Karpas-422 (cell line): ENCODE results near the gene PRCD. TPM values are rescaled to one million over a fixed set of nuclear protein-coding genes. Genes with fewer than 3 reads are reported as not detected.

ENCODE experiments used
- DNase-seq: peaks from one replicate; pipeline ENCODE4 v3.0.0-alpha.2; 2015
- H2AFZ ChIP-seq: fragments of 200-600 bp; sonication (generic); 2 replicates; pipeline ENCODE4 v1.6.1; 2014; ENCODE audit warnings: antibody characterized with exemption, low read length, mixed read lengths
- H3K27ac ChIP-seq: fragments of 200-600 bp; sonication (generic); 2 replicates; pipeline ENCODE4 v1.5.1; 2014; ENCODE audit warnings: mild to moderate bottlenecking, low read length, moderate library complexity
- H3K27me3 ChIP-seq: fragments of 200-600 bp; sonication (generic); 2 replicates; pipeline ENCODE4 v1.6.1; 2014; ENCODE audit warnings: low read length, mixed read lengths
- H3K36me3 ChIP-seq: fragments of 200-600 bp; sonication (generic); 2 replicates; pipeline ENCODE4 v1.6.1; 2014; ENCODE audit warnings: low read length, mixed read lengths; ENCODE audit not compliant: insufficient read depth
- H3K4me1 ChIP-seq: fragments of 200-600 bp; sonication (generic); 2 replicates; pipeline ENCODE4 v1.6.1; 2014; ENCODE audit warnings: mild to moderate bottlenecking, low read length, mixed read lengths
- H3K4me2 ChIP-seq: fragments of 200-600 bp; sonication (generic); 2 replicates; pipeline ENCODE4 v1.6.1; 2014; ENCODE audit warnings: low read length, low read depth, mild to moderate bottlenecking; ENCODE audit not compliant: poor library complexity, severe bottlenecking
- H3K4me3 ChIP-seq: fragments of 200-600 bp; sonication (generic); 2 replicates; pipeline ENCODE4 v1.5.1; 2014; ENCODE audit warnings: mild to moderate bottlenecking, antibody characterized with exemption, low read length, mixed read lengths
- H3K79me2 ChIP-seq: fragments of 200-600 bp; sonication (generic); 2 replicates; pipeline ENCODE4 v1.6.1; 2014; ENCODE audit warnings: mild to moderate bottlenecking, low read length, mixed read lengths
- H3K9ac ChIP-seq: fragments of 200-600 bp; sonication (generic); 2 replicates; pipeline ENCODE4 v1.6.0; 2014; ENCODE audit warnings: low read length
- H3K9me2 ChIP-seq: fragments of 200-600 bp; sonication (generic), shearing (Covaris generic); replicated peaks from 2 replicates; pipeline ENCODE4 v1.6.0; 2014; ENCODE audit warnings: mild to moderate bottlenecking, low read length, moderate library complexity; ENCODE audit not compliant: insufficient read depth
- H3K9me3 ChIP-seq: fragments of 300-700, 200-600 bp; sonication (generic); 2 replicates; pipeline ENCODE4 v1.6.1; 2014; ENCODE audit warnings: low read length, mixed read lengths
- H4K20me1 ChIP-seq: fragments of 200-600 bp; sonication (generic); 2 replicates; pipeline ENCODE4 v1.6.1; 2014; ENCODE audit warnings: mild to moderate bottlenecking, antibody characterized with exemption, low read length, low read depth; ENCODE audit not compliant: insufficient read depth
- total RNA-seq: library from RNA; depleted of rRNA; stranded (reverse); fragments of >200 nt; shearing (Covaris generic); gene quantifications from 2 replicates; pipeline ENCODE4 v1.2.3, GENCODE V29; 2014; ENCODE audit warnings: low replicate concordance

Gene PRCD
- total RNA-seq, 1 experiment from 2014 or later = 0.37 TPM

GRCh38 chr17:76578376-76578775, 38.5 kb downstream of the PRCD start:
- Histone ChIP-seq H3K27me3 (no peaks in the 10 kb centered on the region), H4K20me1 (no peaks in the 10 kb centered on the region), H3K79me2 (no peaks in the 10 kb centered on the region), H3K9ac (no peak overlapping the region), H3K36me3 (no peaks in the 10 kb centered on the region), H3K4me3 (no peak overlapping the region), H3K4me2 (no peak overlapping the region), H3K9me3 (no peaks in the 10 kb centered on the region), H3K27ac (no peak overlapping the region), H3K9me2 (no peaks in the 10 kb centered on the region), H3K4me1 (no peaks in the 10 kb centered on the region), H2AFZ (no peak overlapping the region)
- no peak for DNase-seq

- H3K27ac ChIP-seq = no peak overlapping the region
- H2AFZ ChIP-seq = no peak overlapping the region
- H3K79me2 ChIP-seq = no peaks in the 10 kb centered on the region
- no peak overlapping the region for H3K4me2 ChIP-seq
- H3K9me2 ChIP-seq = no peaks in the 10 kb centered on the region
- H3K9ac ChIP-seq = no peak overlapping the region
- no peak overlapping the region for H3K4me3 ChIP-seq
- no peaks in the 10 kb centered on the region for H4K20me1 ChIP-seq
- no peaks in the 10 kb centered on the region for H3K4me1 ChIP-seq
- H3K9me3 ChIP-seq = no peaks in the 10 kb centered on the region
- DNase-seq = no peak
- no peaks in the 10 kb centered on the region for H3K36me3 ChIP-seq
- no peaks in the 10 kb centered on the region for H3K27me3 ChIP-seq
Measured at GRCh38 chr17:76579281-76579680, 39.4 kb downstream of the PRCD start.

- H3K4me1 ChIP-seq = no peaks in the 10 kb centered on the region
- no peaks in the 10 kb centered on the region for H3K36me3 ChIP-seq
- H3K79me2 ChIP-seq = no peaks in the 10 kb centered on the region
- no peaks in the 10 kb centered on the region for H3K27me3 ChIP-seq
- H3K4me3 ChIP-seq = no peak overlapping the region
- no peak overlapping the region for H3K9ac ChIP-seq
- H2AFZ ChIP-seq = no peak overlapping the region
- DNase-seq = no peak
- no peaks in the 10 kb centered on the region for H3K9me2 ChIP-seq
- H3K27ac ChIP-seq = no peak overlapping the region
- no peaks in the 10 kb centered on the region for H4K20me1 ChIP-seq
- H3K4me2 ChIP-seq = no peak overlapping the region
- H3K9me3 ChIP-seq = no peaks in the 10 kb centered on the region
Measured at GRCh38 chr17:76581515-76581914, 41.7 kb downstream of the PRCD start.

- H3K4me3 ChIP-seq = no peak overlapping the region
- H3K36me3 ChIP-seq = no peaks in the 10 kb centered on the region
- H3K9me2 ChIP-seq = no peaks in the 10 kb centered on the region
- H3K27me3 ChIP-seq = no peaks in the 10 kb centered on the region
- H3K27ac ChIP-seq = no peak overlapping the region
- no peaks in the 10 kb centered on the region for H3K79me2 ChIP-seq
- no peaks in the 10 kb centered on the region for H3K9me3 ChIP-seq
- H3K9ac ChIP-seq = no peak overlapping the region
- H3K4me1 ChIP-seq = no peaks in the 10 kb centered on the region
- no peak overlapping the region for H2AFZ ChIP-seq
- no peak for DNase-seq
- no peaks in the 10 kb centered on the region for H4K20me1 ChIP-seq
- no peak overlapping the region for H3K4me2 ChIP-seq
Measured at GRCh38 chr17:76582660-76583059, 42.8 kb downstream of the PRCD start.

GRCh38 chr17:76584427-76585032, 44.7 kb downstream of the PRCD start:
- H3K4me2 ChIP-seq = no peak overlapping the region
- H3K27ac ChIP-seq = no peak overlapping the region
- H3K9me2 ChIP-seq = no peaks in the 10 kb centered on the region
- no peak for DNase-seq
- H3K4me3 ChIP-seq = no peak overlapping the region
- no peaks in the 10 kb centered on the region for H3K27me3 ChIP-seq
- H3K36me3 ChIP-seq = no peaks in the 10 kb centered on the region
- no peaks in the 10 kb centered on the region for H3K9me3 ChIP-seq
- H3K79me2 ChIP-seq = no peaks in the 10 kb centered on the region
- H3K9ac ChIP-seq = no peak overlapping the region
- H4K20me1 ChIP-seq = no peaks in the 10 kb centered on the region
- no peaks in the 10 kb centered on the region for H3K4me1 ChIP-seq
- H2AFZ ChIP-seq = no peak overlapping the region

- no peak overlapping the region for H3K27ac ChIP-seq
- no peaks in the 10 kb centered on the region for H3K36me3 ChIP-seq
- H3K4me3 ChIP-seq = no peak overlapping the region
- no peak overlapping the region for H3K4me2 ChIP-seq
- no peaks in the 10 kb centered on the region for H3K9me2 ChIP-seq
- no peaks in the 10 kb centered on the region for H3K79me2 ChIP-seq
- H2AFZ ChIP-seq = no peak overlapping the region
- DNase-seq = no peak
- H3K9me3 ChIP-seq = no peaks in the 10 kb centered on the region
- H3K4me1 ChIP-seq = no peaks in the 10 kb centered on the region
- H4K20me1 ChIP-seq = no peaks in the 10 kb centered on the region
- no peak overlapping the region for H3K9ac ChIP-seq
- H3K27me3 ChIP-seq = no peaks in the 10 kb centered on the region
Measured at GRCh38 chr17:76585033-76585648, 45.3 kb downstream of the PRCD start.

GRCh38 chr17:76585649-76586593, 46.1 kb downstream of the PRCD start, which contains the start of gene ST6GALNAC2:
Gene ST6GALNAC2 (minus strand): TSS chr17:76585860. CDS start chr17:76585808, 52 bp downstream.
- no peaks in the 10 kb centered on the region for H3K79me2 ChIP-seq
- no peak within 1 kb of the TSS for H3K27ac ChIP-seq
- no peaks in the 10 kb centered on the region for H3K4me1 ChIP-seq
- no peaks in the 10 kb centered on the region for H3K27me3 ChIP-seq
- H2AFZ ChIP-seq = no peak within 1 kb of the TSS
- no peaks in the 10 kb centered on the region for H3K9me3 ChIP-seq
- H3K4me2 ChIP-seq = no peak within 1 kb of the TSS
- no peak within 1 kb of the TSS for H3K9ac ChIP-seq
- peak; percentile 29 for DNase-seq
- no peaks in the 10 kb centered on the region for H3K9me2 ChIP-seq
- H4K20me1 ChIP-seq = no peaks in the 10 kb centered on the region
- no peak within 1 kb of the TSS for H3K4me3 ChIP-seq
- no peaks in the 10 kb centered on the region for H3K36me3 ChIP-seq
